CD14-positive monocyte (primary cell): ENCODE measurements around the gene FAM3C. TPM values are rescaled to one million over a fixed set of nuclear protein-coding genes. Genes with fewer than 3 reads are reported as not detected.

ENCODE experiments used
- DNase-seq, 3 donors: peaks; one replicate each; pipeline ENCODE4 v3.0.0-alpha.2; 2011 to 2022
- H2AFZ ChIP-seq: 2 replicates; pipeline ENCODE4 v1.6.0; 2012; ENCODE audit warnings: mild to moderate bottlenecking, low read depth, low read length, inconsistent platforms; ENCODE audit not compliant: insufficient read depth, poor library complexity, severe bottlenecking
- H3K27ac ChIP-seq, 2 donors: 1 replicate in 1 of 2; 2 replicates in 1 of 2; pipeline ENCODE4 v1.5.1; 2012 to 2013; ENCODE audit warnings: low read length in 2 of 2, control low read depth in 1 of 2, inconsistent platforms in 1 of 2, low read depth in 1 of 2, mild to moderate bottlenecking in 1 of 2
- H3K27me3 ChIP-seq, 2 donors: one replicate each; pipeline versions ENCODE4 v1.6.0 to v1.6.1; 2011 to 2013; ENCODE audit warnings: low read length in 2 of 2; ENCODE audit not compliant: control insufficient read depth in 2 of 2, insufficient read depth in 2 of 2
- H3K36me3 ChIP-seq, 2 donors: replicated peaks in 1 of 2; 1 replicate in 1 of 2; 2 replicates in 1 of 2; pipeline versions ENCODE4 v1.5.1 to v1.6.1; 2012 to 2013; ENCODE audit warnings: low read length in 2 of 2, control low read depth in 1 of 2, inconsistent platforms in 1 of 2, mild to moderate bottlenecking in 1 of 2; ENCODE audit not compliant: insufficient read depth in 2 of 2, control insufficient read depth in 1 of 2
- H3K4me1 ChIP-seq, 2 donors: 1 replicate in 1 of 2; 2 replicates in 1 of 2; pipeline versions ENCODE4 v1.5.1 to v1.6.1; 2012 to 2013; ENCODE audit warnings: low read length in 2 of 2, control low read depth in 1 of 2, inconsistent platforms in 1 of 2, mild to moderate bottlenecking in 1 of 2, moderate library complexity in 1 of 2; ENCODE audit not compliant: insufficient read depth in 2 of 2, control insufficient read depth in 1 of 2
- H3K4me2 ChIP-seq: replicated peaks from 2 replicates; pipeline ENCODE3; 2012; ENCODE audit warnings: low read length, moderate library complexity, mild to moderate bottlenecking; ENCODE audit not compliant: poor library complexity, severe bottlenecking; ENCODE audit errors: extremely low read depth
- H3K4me3 ChIP-seq, 3 experiments: fragments of 200-600 bp in 1 of 3; sonication (generic) in 1 of 3; replicated peaks in 1 of 3; 1 replicate in 2 of 3; 2 replicates in 1 of 3; pipeline ENCODE4 v1.5.1; 2011 to 2013; ENCODE audit warnings: low read length in 3 of 3, mild to moderate bottlenecking in 3 of 3, control low read depth in 2 of 3, low read depth in 2 of 3, inconsistent platforms in 1 of 3, moderate library complexity in 1 of 3
- H3K79me2 ChIP-seq: 2 replicates; pipeline ENCODE4 v1.6.0; 2012; ENCODE audit warnings: mild to moderate bottlenecking, control low read depth, inconsistent platforms, low read length, moderate library complexity; ENCODE audit not compliant: insufficient read depth
- H3K9ac ChIP-seq: 2 replicates; pipeline ENCODE4 v1.6.0; 2017; ENCODE audit warnings: low read length, mild to moderate bottlenecking; ENCODE audit not compliant: insufficient read depth, poor library complexity, severe bottlenecking
- H3K9me3 ChIP-seq, 2 donors: replicated peaks in 1 of 2; 1 replicate in 1 of 2; 2 replicates in 1 of 2; pipeline versions ENCODE4 v1.5.1 to v1.6.1; 2012 to 2013; ENCODE audit warnings: low read length in 2 of 2, control low read depth in 1 of 2; ENCODE audit not compliant: control insufficient read depth in 1 of 2, insufficient read depth in 1 of 2
- H4K20me1 ChIP-seq: 2 replicates; pipeline ENCODE4 v1.6.0; 2012; ENCODE audit warnings: mild to moderate bottlenecking, low read length, control low read depth, moderate library complexity; ENCODE audit not compliant: insufficient read depth
- H3K27ac Mint-ChIP-seq, 7 donors: one replicate each; pipeline ENCODE4 v1.8.0; 2020; ENCODE audit warnings: mild to moderate bottlenecking in 7 of 7, mixed read lengths in 7 of 7, moderate library complexity in 6 of 7, inconsistent platforms in 2 of 7
- H3K27me3 Mint-ChIP-seq, 3 donors: one replicate each; pipeline ENCODE4 v1.8.0; 2021 to 2022; ENCODE audit warnings: low read depth in 3 of 3, mild to moderate bottlenecking in 3 of 3, mixed read lengths in 3 of 3, moderate library complexity in 3 of 3, inconsistent platforms in 1 of 3
- H3K36me3 Mint-ChIP-seq, 2 donors: one replicate each; pipeline ENCODE4 v1.8.0; 2020; ENCODE audit warnings: mixed read lengths in 2 of 2, inconsistent platforms in 1 of 2, mild to moderate bottlenecking in 1 of 2
- H3K4me1 Mint-ChIP-seq: one replicate; pipeline ENCODE4 v1.8.0; 2020; ENCODE audit warnings: mild to moderate bottlenecking, mixed read lengths
- H3K4me3 Mint-ChIP-seq, 2 donors: one replicate each; pipeline ENCODE4 v1.8.0; 2020; ENCODE audit warnings: mild to moderate bottlenecking in 2 of 2, mixed read lengths in 2 of 2, moderate library complexity in 1 of 2
- H3K9me3 Mint-ChIP-seq, 7 donors: one replicate each; pipeline ENCODE4 v1.8.0; 2020 to 2022; ENCODE audit warnings: mixed read lengths in 7 of 7, mild to moderate bottlenecking in 6 of 7, moderate library complexity in 6 of 7, inconsistent platforms in 2 of 7
- WGBS: methylation state at CpG from one replicate; pipeline ENCODE4 v1.1.5; 2013; ENCODE audit warnings: missing lambda C conversion rate; ENCODE audit not compliant: insufficient coverage; 5-methylcytosine and 5-hydroxymethylcytosine counted together
- intact Hi-C, 2 donors: fragments of 100-400 bp; cut with micrococcal nuclease; formaldehyde crosslinking; loops; one replicate each; pipeline versions ENCODE4 v1.15.0 to v1.15.1; 2023
- polyA plus RNA-seq, 3 donors: library from polyadenylated mRNA; depleted of rRNA in 1 of 3; unstranded in 2 of 3; stranded (reverse) in 1 of 3; fragments of 300-500 nt in 2 of 3; fragments of >200 nt in 1 of 3; fragmentation: Illumina TruSeq in 2 of 3; gene quantifications; 1 replicate in 2 of 3; 2 replicates in 1 of 3; pipeline ENCODE4 v1.2.3, GENCODE V29; 2012 to 2021
- TF ChIP-seq, protein P1 (sequence below): fragments of 200-600 bp; IDR thresholded peaks from one replicate; pipeline ENCODE4 v1.8.0; 2022; ENCODE audit warnings: antibody characterized with exemption, mild to moderate bottlenecking

Gene FAM3C
- polyA plus RNA-seq, 3 donors: 5.5 to 13.0 (median 7.3) TPM

DNA sequence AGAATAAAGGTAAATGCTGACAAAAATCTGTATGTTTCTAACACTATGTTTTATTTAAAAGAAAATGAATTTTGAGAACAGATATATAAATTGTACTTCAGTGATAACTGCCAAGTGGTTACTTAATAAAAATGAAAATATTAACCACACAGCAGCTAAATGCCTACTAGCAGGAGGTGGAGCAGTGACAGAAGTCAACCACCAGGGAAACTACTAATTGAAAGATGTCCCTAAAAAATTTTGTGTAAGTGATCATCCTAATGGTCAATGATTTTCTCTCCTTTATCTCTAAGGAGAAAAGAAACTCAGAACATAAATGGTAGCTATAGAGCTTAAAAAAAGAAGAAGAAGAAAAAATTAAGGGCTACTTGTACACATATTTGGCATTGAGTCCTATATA, 44.4 kb downstream of the FAM3C start:
- Histone ChIP-seq H2AFZ (no peak overlapping the region), H3K4me2 (no peak overlapping the region), H3K9ac (no peak overlapping the region), H3K79me2 (no peaks in the 10 kb centered on the region), H3K27me3 (no peaks in the 10 kb centered on the region), H3K27ac (no peak overlapping the region), H3K36me3 (peaks cover 0 to 4% of the 10 kb centered on the region in 2 donors), H3K9me3 (no peaks in the 10 kb centered on the region), H3K4me3 (no peak overlapping the region), H4K20me1 (no peaks in the 10 kb centered on the region), H3K4me1 (no peaks in the 10 kb centered on the region)
- Mint-ChIP-seq H3K27me3 (no peaks in the 10 kb centered on the region), H3K4me3 (no peak overlapping the region), H3K36me3 (peaks cover 22 to 24% of the 10 kb centered on the region in 2 donors), H3K27ac (no peak overlapping the region), H3K9me3 (no peaks in the 10 kb centered on the region), H3K4me1 (no peaks in the 10 kb centered on the region)
- TF ChIP-seq, protein P1, sequence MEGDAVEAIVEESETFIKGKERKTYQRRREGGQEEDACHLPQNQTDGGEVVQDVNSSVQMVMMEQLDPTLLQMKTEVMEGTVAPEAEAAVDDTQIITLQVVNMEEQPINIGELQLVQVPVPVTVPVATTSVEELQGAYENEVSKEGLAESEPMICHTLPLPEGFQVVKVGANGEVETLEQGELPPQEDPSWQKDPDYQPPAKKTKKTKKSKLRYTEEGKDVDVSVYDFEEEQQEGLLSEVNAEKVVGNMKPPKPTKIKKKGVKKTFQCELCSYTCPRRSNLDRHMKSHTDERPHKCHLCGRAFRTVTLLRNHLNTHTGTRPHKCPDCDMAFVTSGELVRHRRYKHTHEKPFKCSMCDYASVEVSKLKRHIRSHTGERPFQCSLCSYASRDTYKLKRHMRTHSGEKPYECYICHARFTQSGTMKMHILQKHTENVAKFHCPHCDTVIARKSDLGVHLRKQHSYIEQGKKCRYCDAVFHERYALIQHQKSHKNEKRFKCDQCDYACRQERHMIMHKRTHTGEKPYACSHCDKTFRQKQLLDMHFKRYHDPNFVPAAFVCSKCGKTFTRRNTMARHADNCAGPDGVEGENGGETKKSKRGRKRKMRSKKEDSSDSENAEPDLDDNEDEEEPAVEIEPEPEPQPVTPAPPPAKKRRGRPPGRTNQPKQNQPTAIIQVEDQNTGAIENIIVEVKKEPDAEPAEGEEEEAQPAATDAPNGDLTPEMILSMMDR: no peak
- intact Hi-C loops: no loop called here
- DNase-seq: no peak

- H3K4me3 ChIP-seq: no peak overlapping the region
Measured at GRCh38 chr7:121344497-121344896, 51.6 kb downstream of the FAM3C start.

More at GRCh38 chr7:121344497-121344896, 51.6 kb downstream of the FAM3C start:
- TF ChIP-seq, protein P1: no peak
- DNase-seq: no peak
- WGBS: no CpG with 5 or more reads among the region's 1 CpG
- intact Hi-C loops: no loop called here
- Mint-ChIP-seq H3K27me3 (no peaks in the 10 kb centered on the region), H3K9me3 (no peaks in the 10 kb centered on the region), H3K27ac (peak overlapping the region in 1 of 7 donors; percentile 41), H3K4me1 (no peaks in the 10 kb centered on the region), H3K36me3 (peaks cover 5 to 18% of the 10 kb centered on the region in 2 donors), H3K4me3 (no peak overlapping the region)
- no peak overlapping the region for H3K9ac ChIP-seq
- no peaks in the 10 kb centered on the region for H3K9me3 ChIP-seq
- no peak overlapping the region for H3K4me2 ChIP-seq
- no peaks in the 10 kb centered on the region for H3K36me3 ChIP-seq
- no peaks in the 10 kb centered on the region for H3K79me2 ChIP-seq
- no peak overlapping the region for H3K27ac ChIP-seq
- H2AFZ ChIP-seq: no peak overlapping the region
- H3K27me3 ChIP-seq: no peaks in the 10 kb centered on the region
- H3K4me1 ChIP-seq: no peaks in the 10 kb centered on the region
- no peaks in the 10 kb centered on the region for H4K20me1 ChIP-seq
